HepG2 (cell line): ENCODE data around the gene ENTPD6. TPM values are rescaled to one million over a fixed set of nuclear protein-coding genes. Genes with fewer than 3 reads are reported as not detected.

Source experiments
- ARID5B ChIP-seq: IDR thresholded peaks from 2 replicates; pipeline ENCODE4 v1.4.0; 2020; ENCODE audit warnings: mild to moderate bottlenecking, missing genetic modification reagents
- ESRRA ChIP-seq: sonication (generic); formaldehyde crosslinking; IDR thresholded peaks from 2 replicates; pipeline ENCODE4 v1.5.1; 2020; ENCODE audit warnings: mild to moderate bottlenecking, low read depth, missing genetic modification reagents
- HNF4A ChIP-seq: sonication (generic); formaldehyde crosslinking; IDR thresholded peaks from 2 replicates; pipeline ENCODE4 v1.4.0; 2020; ENCODE audit warnings: missing genetic modification reagents
- POGK ChIP-seq: sonication (generic); formaldehyde crosslinking; conservative IDR thresholded peaks from 2 replicates; pipeline ENCODE4 v1.8.0; 2022; ENCODE audit warnings: mild to moderate bottlenecking, moderate library complexity, missing genetic modification reagents
- RXRB ChIP-seq: IDR thresholded peaks from 2 replicates; pipeline ENCODE4 v1.6.1; 2016; ENCODE audit warnings: borderline replicate concordance, missing genetic modification reagents, missing compliant biosample characterization
- ZBTB20 ChIP-seq: sonication (generic); formaldehyde crosslinking; IDR thresholded peaks from 2 replicates; pipeline ENCODE4 v1.8.1; 2023; ENCODE audit warnings: missing genetic modification reagents, low read depth, mild to moderate bottlenecking, borderline replicate concordance
- ZBTB37 ChIP-seq: sonication (generic); formaldehyde crosslinking; IDR thresholded peaks from 2 replicates; pipeline ENCODE4 v1.4.0; 2020; ENCODE audit warnings: mild to moderate bottlenecking, missing genetic modification reagents
- ZBTB40 ChIP-seq, 2 experiments: fragments of 450-650 bp in 1 of 2; sonication (generic) in 1 of 2; formaldehyde crosslinking in 1 of 2; IDR thresholded peaks; 2 replicates each; pipeline versions ENCODE4 v1.6.1 to v1.8.0; 2016 to 2022; ENCODE audit warnings: antibody characterized with exemption in 1 of 2, mild to moderate bottlenecking in 1 of 2, missing genetic modification reagents in 1 of 2
- ZNF136 ChIP-seq: sonication (generic); formaldehyde crosslinking; IDR thresholded peaks from 2 replicates; pipeline ENCODE4 v1.8.1; 2022; ENCODE audit warnings: low read depth, mild to moderate bottlenecking, moderate library complexity, missing genetic modification reagents
- ZNF24 ChIP-seq: fragments of 450-650 bp; IDR thresholded peaks from 2 replicates; pipeline ENCODE4 v1.6.1; 2017; ENCODE audit warnings: antibody characterized with exemption, mild to moderate bottlenecking
- ZNF260 ChIP-seq: sonication (generic); formaldehyde crosslinking; IDR thresholded peaks from 2 replicates; pipeline ENCODE4 v1.4.0; 2020; ENCODE audit warnings: missing genetic modification reagents, low read depth, mild to moderate bottlenecking, borderline replicate concordance
- ZNF383 ChIP-seq: sonication (generic); formaldehyde crosslinking; IDR thresholded peaks from 2 replicates; pipeline ENCODE4 v1.4.0; 2020; ENCODE audit warnings: missing genetic modification reagents, mild to moderate bottlenecking, borderline replicate concordance
- polyA plus RNA-seq, 8 experiments: library from polyadenylated mRNA; depleted of rRNA in 3 of 8; stranded (reverse) in 7 of 8; unstranded in 1 of 8; fragments of >200 nt; fragmentation: Illumina TruSeq in 4 of 8; extraction: Trizol in 4 of 8; gene quantifications; 2 replicates each; pipeline versions ENCODE4 v1.2.1 to v1.2.3, GENCODE V29; 2011 to 2016; ENCODE audit warnings: low read depth in 4 of 8, missing spikeins in 1 of 8, mixed read lengths in 1 of 8; ENCODE audit not compliant: insufficient read depth in 1 of 8
- total RNA-seq, 5 experiments: library from RNA; depleted of rRNA; stranded (reverse); fragments of >200 nt; fragmentation: Illumina TruSeq; extraction: Trizol; gene quantifications; 2 replicates each; pipeline ENCODE4 v1.2.3, GENCODE V29; 2016; ENCODE audit warnings: low read depth in 1 of 5

ENTPD6 gene
- total and polyA plus RNA-seq, 2 of the 13 experiments (the other 11 are each of a cell fraction or from before 2014, with no cell fraction given) = 164 to 172 TPM

- no peak for TF ChIP-seq ZBTB40 (IDR thresholded peaks at IDR 0.05)
- TF ChIP-seq ZBTB40 (CRISPR knock-in tag; IDR thresholded peaks at IDR 0.05) = no peak; the same call in 1 of the 2 replicates
- TF ChIP-seq ZNF260 (CRISPR knock-in tag) = no peak
- peak; percentile 92 for TF ChIP-seq ESRRA (CRISPR knock-in tag)
- no peak for TF ChIP-seq POGK (CRISPR knock-in tag)
- no peak for TF ChIP-seq ZNF24
- peak; percentile 95 for TF ChIP-seq ARID5B (CRISPR knock-in tag)
- TF ChIP-seq ZBTB20 (CRISPR knock-in tag) = no peak
- peak; percentile 76 for TF ChIP-seq RXRB (CRISPR knock-in tag)
- TF ChIP-seq ZBTB37 (CRISPR knock-in tag) = peak; percentile 100
- TF ChIP-seq ZNF383 = no peak
- TF ChIP-seq ZNF136 (CRISPR knock-in tag) = no peak
- peak; percentile 95 for TF ChIP-seq HNF4A (CRISPR knock-in tag)
Observed at GRCh38 chr20:25173886-25174308, 21.6 kb upstream of the ENTPD6 start (continued).
